ENCODE measurements around the gene FAM114A2. TPM values are rescaled to one million over a fixed set of nuclear protein-coding genes. Genes with fewer than 3 reads are reported as not detected.

The FAM114A2 gene
- total RNA-seq, 4 donors from 2014 or later, result 13.9 to 21.4 (median 17.7) TPM

DNA sequence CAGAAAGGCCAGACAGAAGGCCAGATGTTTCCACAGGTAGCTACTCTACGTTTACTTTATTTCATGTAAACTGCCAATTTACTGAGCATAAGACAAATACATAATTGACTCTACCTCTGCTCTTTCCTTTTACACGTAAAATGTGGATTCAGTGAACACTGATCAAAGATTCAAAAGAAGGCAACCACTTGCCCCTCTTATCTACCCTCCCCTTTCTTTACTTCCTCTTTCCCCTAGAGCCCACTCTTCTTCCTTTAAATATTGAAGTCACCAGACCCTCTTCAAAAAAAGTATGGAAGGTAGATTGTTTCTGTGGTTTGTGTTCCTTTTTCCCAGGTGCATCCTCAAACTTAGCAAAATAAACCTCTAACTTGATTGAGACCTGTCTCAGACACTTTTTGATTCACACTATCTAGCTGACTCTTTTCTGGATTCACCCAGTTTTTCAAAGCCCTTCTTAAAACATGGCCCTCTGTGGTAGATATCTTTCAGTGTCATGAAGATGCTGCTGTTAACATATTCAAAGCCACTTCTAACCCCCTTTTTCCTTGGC is 6.7 kb downstream of the FAM114A2 start:
- TF ChIP-seq, protein P1, sequence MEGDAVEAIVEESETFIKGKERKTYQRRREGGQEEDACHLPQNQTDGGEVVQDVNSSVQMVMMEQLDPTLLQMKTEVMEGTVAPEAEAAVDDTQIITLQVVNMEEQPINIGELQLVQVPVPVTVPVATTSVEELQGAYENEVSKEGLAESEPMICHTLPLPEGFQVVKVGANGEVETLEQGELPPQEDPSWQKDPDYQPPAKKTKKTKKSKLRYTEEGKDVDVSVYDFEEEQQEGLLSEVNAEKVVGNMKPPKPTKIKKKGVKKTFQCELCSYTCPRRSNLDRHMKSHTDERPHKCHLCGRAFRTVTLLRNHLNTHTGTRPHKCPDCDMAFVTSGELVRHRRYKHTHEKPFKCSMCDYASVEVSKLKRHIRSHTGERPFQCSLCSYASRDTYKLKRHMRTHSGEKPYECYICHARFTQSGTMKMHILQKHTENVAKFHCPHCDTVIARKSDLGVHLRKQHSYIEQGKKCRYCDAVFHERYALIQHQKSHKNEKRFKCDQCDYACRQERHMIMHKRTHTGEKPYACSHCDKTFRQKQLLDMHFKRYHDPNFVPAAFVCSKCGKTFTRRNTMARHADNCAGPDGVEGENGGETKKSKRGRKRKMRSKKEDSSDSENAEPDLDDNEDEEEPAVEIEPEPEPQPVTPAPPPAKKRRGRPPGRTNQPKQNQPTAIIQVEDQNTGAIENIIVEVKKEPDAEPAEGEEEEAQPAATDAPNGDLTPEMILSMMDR (IDR thresholded peaks at IDR 0.05; ENCODE audit: low read depth), result no peak

DNA sequence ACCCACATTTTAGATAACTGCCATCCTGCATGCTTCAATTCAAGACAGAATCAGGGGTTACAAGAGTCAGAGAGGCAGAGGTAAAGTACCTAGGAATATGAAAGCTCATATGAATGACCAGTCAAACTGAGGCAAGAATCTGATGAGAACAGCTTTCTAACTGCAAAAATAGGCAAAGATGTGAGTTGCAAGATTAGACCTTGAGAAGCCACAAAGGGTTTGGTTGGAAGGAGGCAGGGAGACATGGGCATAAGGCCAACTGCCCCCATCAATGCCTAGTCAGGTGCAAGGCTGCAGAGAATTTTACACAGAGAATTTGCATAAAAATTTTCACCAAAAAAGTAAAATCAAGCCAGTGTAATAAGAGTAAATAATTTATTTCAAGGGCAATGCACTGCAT is 12.8 kb downstream of the FAM114A2 start:
- TF ChIP-seq, protein P1 (IDR thresholded peaks at IDR 0.05; ENCODE audit: low read depth), result no peak

DNA sequence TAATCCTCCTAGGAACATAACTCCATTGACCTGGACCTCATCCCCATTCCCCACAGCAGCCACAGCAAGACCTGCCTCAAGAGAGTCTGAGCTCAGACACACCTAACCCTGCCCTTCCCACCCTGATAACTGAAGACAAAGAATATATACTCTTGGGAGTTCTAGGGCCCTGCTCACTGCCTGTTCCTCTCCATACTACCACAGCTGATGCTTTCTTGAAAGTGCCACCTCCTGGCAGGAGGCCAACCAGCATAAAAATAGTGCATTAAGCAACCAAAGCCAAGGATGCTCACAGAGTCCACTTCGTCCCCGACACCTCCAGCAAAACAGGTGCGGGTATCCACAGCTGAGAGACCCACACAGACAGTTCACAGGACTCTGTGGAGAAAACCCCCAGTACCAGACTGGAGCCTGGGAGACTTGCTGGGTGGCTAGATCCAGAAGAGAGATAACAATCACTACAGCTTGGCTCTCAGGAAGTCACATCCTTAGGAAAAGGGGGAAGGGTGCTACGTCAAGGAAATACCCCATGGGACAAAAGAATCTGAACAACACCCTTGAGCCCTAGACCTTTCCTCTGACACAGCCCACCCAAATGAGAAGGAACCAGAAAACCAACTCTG is 23.5 kb downstream of the FAM114A2 start:
- TF ChIP-seq, protein P1 (IDR thresholded peaks at IDR 0.05; ENCODE audit: low read depth), result no peak

DNA sequence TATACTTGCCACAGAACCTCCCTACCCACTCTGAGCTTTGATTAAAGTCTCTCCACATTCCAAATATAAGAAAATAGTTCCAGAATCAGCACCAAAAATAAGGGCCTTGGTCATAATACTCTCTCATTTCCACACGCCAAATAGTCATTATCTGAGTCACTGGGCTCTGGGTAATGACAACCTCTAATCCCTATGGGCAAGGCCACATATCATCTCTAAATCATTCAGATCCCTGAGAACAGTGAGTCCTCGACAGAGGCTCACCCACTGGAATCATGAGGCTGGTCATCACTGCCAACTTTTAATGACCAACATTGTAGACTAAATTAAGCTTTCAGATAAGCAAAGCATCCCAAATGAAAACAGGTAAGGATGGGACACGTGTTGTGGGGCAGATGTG is 28.1 kb downstream of the FAM114A2 start:
- TF ChIP-seq, protein P1 (IDR thresholded peaks at IDR 0.05; ENCODE audit: low read depth), result no peak

DNA sequence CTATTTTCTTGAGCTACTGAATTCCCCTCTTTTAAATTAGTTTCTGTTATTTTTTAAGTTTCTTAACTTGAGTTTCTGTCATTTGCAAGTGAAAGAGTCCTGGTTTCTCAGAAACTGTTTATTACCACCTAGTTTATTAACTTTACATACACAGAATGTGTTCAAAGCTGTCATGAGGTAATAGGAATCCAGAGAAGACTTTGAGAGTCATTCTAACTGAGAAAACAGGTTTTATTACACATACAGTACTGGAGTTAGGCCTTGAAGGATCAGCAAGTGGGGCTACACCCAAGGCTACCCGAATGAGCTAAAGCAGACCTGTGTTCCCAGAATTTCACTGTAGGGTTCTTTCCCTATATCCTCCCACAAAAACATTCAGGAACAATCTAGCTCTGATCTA is 33.1 kb downstream of the FAM114A2 start:
- TF ChIP-seq, protein P1 (IDR thresholded peaks at IDR 0.05; ENCODE audit: low read depth), result no peak

DNA sequence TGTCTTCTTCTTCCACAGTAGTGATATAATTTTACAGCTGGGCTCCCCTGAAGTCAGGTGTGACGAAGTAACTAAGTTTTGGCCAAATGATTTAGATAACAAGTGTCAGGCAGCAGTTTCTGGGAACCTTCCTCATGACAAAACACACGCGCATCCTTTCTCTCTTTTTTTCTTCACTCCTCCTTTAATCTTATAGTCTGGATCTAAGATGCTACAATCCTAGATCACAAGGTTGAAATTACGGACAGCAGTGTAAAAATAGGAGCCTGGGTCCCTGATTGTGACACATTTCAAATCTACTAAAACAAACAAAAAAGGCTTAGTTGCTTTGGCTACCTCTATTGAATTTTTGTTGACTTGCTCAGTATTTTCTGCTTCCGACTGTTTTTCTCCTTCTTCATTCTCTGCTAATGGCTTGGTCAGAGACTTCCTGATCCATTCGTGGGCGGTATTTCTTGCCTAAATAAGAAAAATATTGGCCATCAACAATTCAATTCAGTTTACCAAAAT is 36.1 kb downstream of the FAM114A2 start:
- TF ChIP-seq, protein P1 (IDR thresholded peaks at IDR 0.05; ENCODE audit: low read depth), result no peak

DNA sequence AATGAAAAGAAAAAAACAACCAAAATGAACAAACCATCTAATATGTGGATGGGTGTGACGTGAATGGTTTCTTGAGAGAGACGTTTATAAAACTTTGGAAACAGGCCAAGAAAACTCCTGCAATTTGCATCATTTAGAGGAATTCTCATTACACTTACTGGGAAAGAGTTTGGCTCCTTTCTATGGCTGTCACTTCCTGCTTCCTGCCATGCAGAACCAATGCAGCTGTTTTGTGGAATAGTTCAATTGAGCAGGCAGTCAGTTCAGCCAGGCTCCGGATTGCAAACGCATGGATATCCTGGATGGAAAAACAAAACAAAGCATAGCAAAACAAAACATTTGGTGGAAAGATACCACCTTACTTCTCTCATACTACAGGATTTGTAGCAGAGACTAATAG is 36.6 kb downstream of the FAM114A2 start:
- TF ChIP-seq, protein P1 (IDR thresholded peaks at IDR 0.05; ENCODE audit: low read depth), result no peak
